GM13977 (cell line): ENCODE measurements around the gene ISCA1.

Experiments used
- DNase-seq: peaks from one replicate; pipeline ENCODE4 v3.0.0; 2012; ENCODE audit warnings: low spot score
- in situ Hi-C: fragments of 300-500 bp; cut with MboI; formaldehyde crosslinking; loops from one replicate; pipeline ENCODE4 v1.12.0; 2022; ENCODE audit warnings: low sequenced_read_pairs, low pct_unique_long_range_greater_than_20kb, mixed read lengths, inconsistent platforms; ENCODE audit not compliant: unreplicated experiment
- TF ChIP-seq, protein P1 (sequence below): IDR thresholded peaks from 2 replicates; pipeline ENCODE4 v1.5.1; 2012; ENCODE audit warnings: mild to moderate bottlenecking, control low read depth; ENCODE audit not compliant: insufficient read depth; ENCODE audit errors: extremely low read depth, missing control alignments

ISCA1 gene

DNA sequence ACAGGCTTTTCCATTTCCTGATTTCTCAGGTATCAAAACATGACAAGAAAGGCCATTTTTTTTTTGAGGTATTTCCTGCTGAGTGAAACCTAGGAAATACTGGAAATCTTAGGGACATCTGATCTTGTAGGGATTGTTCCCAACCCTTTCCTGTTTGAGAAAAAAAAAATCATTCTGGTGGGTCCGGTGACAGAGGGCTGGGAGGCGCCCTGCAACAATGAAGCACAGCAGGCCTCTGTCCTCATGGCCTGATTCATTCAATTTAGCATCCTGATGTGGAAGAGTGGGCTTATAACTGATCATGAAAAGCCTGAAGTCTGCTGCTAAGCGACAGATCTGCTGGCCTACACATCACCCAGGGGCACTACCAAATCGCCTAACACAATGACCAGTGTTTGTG, 19.8 kb downstream of the ISCA1 start:
- TF ChIP-seq, protein P1, sequence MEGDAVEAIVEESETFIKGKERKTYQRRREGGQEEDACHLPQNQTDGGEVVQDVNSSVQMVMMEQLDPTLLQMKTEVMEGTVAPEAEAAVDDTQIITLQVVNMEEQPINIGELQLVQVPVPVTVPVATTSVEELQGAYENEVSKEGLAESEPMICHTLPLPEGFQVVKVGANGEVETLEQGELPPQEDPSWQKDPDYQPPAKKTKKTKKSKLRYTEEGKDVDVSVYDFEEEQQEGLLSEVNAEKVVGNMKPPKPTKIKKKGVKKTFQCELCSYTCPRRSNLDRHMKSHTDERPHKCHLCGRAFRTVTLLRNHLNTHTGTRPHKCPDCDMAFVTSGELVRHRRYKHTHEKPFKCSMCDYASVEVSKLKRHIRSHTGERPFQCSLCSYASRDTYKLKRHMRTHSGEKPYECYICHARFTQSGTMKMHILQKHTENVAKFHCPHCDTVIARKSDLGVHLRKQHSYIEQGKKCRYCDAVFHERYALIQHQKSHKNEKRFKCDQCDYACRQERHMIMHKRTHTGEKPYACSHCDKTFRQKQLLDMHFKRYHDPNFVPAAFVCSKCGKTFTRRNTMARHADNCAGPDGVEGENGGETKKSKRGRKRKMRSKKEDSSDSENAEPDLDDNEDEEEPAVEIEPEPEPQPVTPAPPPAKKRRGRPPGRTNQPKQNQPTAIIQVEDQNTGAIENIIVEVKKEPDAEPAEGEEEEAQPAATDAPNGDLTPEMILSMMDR = no peak
- in situ Hi-C loops = no loop called here
- no peak for DNase-seq

DNA sequence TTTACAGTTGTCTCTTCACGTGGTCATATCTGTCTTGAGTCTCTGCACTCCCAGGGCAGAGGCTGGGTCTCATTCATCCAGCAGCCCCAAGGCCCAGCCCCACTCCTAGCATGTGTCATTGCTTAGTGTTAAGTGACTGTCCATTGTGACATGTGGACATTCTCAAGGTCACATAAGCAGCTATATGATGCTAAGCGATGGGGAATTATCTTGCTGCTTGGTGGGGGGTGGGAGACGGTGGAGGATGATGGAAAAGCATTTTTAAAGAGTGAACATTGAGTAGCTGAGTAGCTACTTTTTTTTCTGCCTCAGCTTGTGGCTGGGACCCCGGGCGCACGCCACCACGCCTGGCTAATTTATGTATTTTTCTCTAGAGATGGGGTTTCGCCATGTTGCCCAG, 22.8 kb downstream of the ISCA1 start, which contains the start of gene C9orf153:
C9orf153 (minus strand) TSS at position 101 of the 400 bp plus-strand sequence. CDS start 30,054 bp downstream, outside the sequence.
- DNase-seq = no peak
- TF ChIP-seq, protein P1 = no peak
- in situ Hi-C loops = no loop called here

DNA sequence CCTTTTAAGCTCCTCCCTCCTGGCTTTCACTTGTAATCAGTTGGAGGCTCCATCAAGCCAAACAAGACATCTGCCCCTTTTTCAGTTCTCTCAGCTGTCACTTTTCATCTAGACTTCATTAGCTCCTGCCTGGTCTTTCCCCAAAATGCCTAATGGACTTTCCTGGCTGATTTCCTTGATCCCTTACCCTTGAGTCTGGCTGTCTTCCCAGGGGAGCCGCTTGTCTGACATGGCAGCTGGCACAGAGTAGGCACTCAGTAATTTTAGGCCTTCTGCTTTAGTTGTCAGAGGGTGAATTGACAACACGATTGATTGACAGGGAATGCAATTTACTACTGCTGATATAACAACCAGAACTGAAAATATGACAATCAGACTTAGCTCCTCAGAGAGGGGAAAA, 24.9 kb downstream of the ISCA1 start:
- TF ChIP-seq, protein P1 = no peak
- DNase-seq = no peak
- in situ Hi-C loops = no loop called here

DNA sequence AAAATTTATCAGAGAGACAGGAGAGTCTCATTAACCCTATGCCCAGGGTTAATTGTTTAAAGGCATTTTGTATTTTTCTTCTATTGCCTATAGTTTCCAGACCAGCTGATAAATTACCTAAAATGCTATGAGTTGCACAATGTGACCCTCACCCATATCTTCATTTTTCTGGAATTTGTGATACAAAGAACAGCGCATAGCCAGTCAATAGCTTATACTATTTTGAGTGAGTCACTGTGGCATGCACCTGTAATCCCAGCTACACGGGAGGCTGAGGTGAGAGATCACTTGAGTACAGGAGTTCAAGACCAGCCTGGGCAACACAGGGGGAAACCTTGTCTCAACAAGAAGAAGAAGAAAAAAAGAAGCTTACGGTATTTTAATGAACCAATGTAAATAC, 25.7 kb downstream of the ISCA1 start:
- TF ChIP-seq, protein P1 = no peak
- in situ Hi-C loops = no loop called here
- no peak for DNase-seq

DNA sequence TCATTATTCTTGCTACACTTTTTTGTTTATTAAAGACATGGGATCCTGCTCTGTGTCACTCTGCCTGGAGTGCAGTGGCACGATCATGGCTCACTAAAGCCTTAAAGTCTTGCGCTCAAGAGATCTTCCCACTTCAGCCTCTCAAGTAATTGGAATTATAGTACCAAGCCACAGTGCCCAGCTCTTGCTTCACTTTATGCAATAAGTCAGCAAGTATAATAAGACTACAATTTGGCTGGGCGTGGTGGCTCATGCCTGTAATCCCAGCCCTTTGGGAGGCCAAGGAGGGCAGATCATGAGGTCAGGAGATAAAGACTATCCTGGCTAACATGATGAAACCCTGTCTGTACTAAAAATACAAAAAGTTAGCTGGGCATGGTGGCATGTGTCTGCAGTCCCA, 28.8 kb downstream of the ISCA1 start:
- in situ Hi-C loops = no loop called here
- TF ChIP-seq, protein P1 = no peak

DNA sequence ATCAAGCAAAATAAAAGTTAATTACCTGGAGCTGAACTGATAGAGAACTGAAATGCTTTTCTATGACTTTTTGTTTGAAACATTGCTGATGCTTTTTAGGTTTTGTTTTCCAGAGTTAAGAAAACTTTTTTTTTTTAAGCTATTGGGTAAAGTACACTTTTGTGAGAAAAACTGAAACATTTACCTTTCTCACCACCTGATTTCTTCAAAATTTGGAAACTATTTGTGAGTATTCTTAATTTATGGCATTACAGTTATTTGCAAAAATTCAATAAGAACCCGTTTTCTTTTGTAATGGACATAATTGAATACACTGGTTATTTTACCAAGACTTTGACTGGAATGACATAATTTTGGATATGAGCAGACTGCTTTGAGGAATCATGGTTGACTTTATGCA, 29.5 kb downstream of the ISCA1 start:
- DNase-seq = no peak
- in situ Hi-C loops = no loop called here
- TF ChIP-seq, protein P1 = no peak

More for the DNA sequence above, 28.8 kb downstream of the ISCA1 start:
- DNase-seq = no peak

DNA sequence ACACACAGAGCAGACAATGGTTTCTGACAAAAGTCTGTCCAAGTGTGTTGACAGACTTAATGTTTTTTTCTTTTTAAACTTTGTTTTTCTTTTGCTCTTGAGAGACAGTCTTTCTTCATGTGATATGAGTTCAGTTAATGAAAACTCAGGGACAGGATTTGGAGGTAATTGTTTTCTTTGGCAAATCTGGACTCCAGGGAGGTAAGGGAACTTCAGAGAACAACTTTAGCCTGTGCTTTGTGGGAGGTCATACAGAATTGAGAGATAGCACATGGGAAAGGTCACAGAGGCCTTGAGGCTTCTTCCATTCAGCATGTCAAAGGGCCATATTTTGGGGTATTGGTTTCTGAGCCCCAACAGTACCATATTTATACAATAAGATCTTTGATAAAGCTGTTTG, 32.2 kb downstream of the ISCA1 start:
- DNase-seq = no peak
- in situ Hi-C loops = no loop called here
- TF ChIP-seq, protein P1 = no peak
